GM23248 (cell line): ENCODE results near the gene TNS2.

ENCODE experiments used
- EZH2 ChIP-seq: fragments of 200-600 bp; sonication (generic); IDR thresholded peaks from 2 replicates; pipeline ENCODE4 v1.6.1; 2018; ENCODE audit warnings: antibody characterized with exemption, mild to moderate bottlenecking; ENCODE audit not compliant: insufficient read depth, poor library complexity, severe bottlenecking
- EZH2phosphoT487 ChIP-seq: fragments of 200-600 bp; sonication (generic); IDR thresholded peaks from 2 replicates; pipeline ENCODE4 v1.6.1; 2018; ENCODE audit warnings: antibody characterized with exemption, moderate library complexity, mild to moderate bottlenecking, low read depth; ENCODE audit not compliant: insufficient read depth

GRCh38 chr12:53076461-53076860 lies 26.6 kb downstream of the TNS2 start:
- no peak for TF ChIP-seq EZH2
- no peak for TF ChIP-seq EZH2phosphoT487
